Heart left ventricle (tissue), 13 donors: ENCODE results near the gene SYNRG.

Source experiments
- POLR2A ChIP-seq, 2 donors: fragments of 450-650 bp; IDR thresholded peaks; one replicate each; pipeline ENCODE4 v1.6.1; 2017; ENCODE audit warnings: antibody characterized with exemption in 2 of 2, mild to moderate bottlenecking in 2 of 2, moderate library complexity in 2 of 2
- TF ChIP-seq, protein P1 (sequence below), 12 donors: fragments of 200-600 bp; sonication (generic) in 4 of 12; IDR thresholded peaks; one replicate each; pipeline versions ENCODE4 v1.5.0 to v1.8.0; 2018 to 2022; ENCODE audit warnings: antibody characterized with exemption in 12 of 12, mild to moderate bottlenecking in 5 of 12
- donor health status: ischemic (EF 13 %, LVEDD 7.1; RV severe dilation, severe dysfunction).
- donor health status: DM: no; HTN: yes; CAD: no.
- donor health status: DM: no; HTN: no; CAD: no.
- donor health status: ischemic (EF 25% LVEDD 6.9; RV normal size, moderate dysfunction).
- donor health status: ischemic (EF 25% LVEDD 5.7; RV mildly dilated, moderate dysfunction).
- donor health status: ischemic (EF 35%, LVEDD 5.7; RV mildly dilated, moderate dysfunction).
- donor health status: nonischemic (EF 11% LVEDD 7.7; RV severe dilation, severe dysfunction).
- donor health status: DM: yes; HTN: yes; CAD: no.
- donor health status: PGD.
- donor health status: ischemic (EF 29% LVEDD 5.4; RV normal size, mild dysfunction).
- donor health status: nonischemic (EF 23%, LVEDD 6.1; RV moderate dilation, normal function).

DNA sequence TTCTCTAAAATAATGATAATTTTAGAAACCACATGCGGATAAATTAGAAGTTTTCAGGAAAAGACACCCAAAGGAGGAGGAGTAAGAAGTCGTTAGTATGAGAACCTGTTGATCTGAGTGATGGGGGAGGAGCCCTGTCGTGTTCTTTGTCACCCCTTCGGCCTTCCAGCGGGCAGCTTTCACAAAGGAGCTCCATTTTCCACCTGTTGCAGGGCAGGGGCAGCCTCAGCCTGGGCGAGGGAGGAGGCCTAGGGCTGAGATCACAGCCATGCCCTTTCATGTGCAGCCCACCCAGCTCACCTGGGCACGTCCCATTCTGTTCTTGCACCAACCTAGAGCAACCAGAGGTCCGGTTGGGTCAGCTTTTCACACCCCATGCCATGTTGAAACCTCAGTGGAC, 114.2 kb downstream of the SYNRG start:
- TF ChIP-seq POLR2A (IDR thresholded peaks at IDR 0.05): no peak
- TF ChIP-seq, protein P1, sequence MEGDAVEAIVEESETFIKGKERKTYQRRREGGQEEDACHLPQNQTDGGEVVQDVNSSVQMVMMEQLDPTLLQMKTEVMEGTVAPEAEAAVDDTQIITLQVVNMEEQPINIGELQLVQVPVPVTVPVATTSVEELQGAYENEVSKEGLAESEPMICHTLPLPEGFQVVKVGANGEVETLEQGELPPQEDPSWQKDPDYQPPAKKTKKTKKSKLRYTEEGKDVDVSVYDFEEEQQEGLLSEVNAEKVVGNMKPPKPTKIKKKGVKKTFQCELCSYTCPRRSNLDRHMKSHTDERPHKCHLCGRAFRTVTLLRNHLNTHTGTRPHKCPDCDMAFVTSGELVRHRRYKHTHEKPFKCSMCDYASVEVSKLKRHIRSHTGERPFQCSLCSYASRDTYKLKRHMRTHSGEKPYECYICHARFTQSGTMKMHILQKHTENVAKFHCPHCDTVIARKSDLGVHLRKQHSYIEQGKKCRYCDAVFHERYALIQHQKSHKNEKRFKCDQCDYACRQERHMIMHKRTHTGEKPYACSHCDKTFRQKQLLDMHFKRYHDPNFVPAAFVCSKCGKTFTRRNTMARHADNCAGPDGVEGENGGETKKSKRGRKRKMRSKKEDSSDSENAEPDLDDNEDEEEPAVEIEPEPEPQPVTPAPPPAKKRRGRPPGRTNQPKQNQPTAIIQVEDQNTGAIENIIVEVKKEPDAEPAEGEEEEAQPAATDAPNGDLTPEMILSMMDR (IDR thresholded peaks at IDR 0.05): no peak
